ENCODE data around the gene DNM1L. TPM values are rescaled to one million over a fixed set of nuclear protein-coding genes. Genes with fewer than 3 reads are reported as not detected.

The DNM1L gene
- total and polyA plus RNA-seq, 9 of the 15 experiments (the other 6 are each of a cell fraction or from before 2014, with no cell fraction given), result 24.1 to 82.8 (median 61.5) TPM

DNA sequence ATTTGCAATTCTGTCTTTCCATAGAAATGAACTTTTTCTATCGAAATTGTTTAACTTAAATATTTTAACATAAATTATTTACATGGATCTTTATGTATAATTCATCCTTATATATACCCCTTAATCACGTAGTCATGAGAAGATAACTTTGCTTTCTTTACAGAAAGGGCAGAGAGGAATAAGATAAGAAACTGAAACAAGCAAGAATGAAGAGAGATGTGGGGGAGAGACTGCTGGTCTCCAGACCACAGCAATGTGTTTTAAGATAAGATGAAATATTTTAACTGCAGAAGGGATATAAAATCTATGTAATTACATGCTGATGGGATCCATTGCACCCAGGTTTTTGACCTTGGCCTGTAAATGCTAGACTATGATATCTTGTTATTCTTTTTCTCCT, 34.7 kb upstream of the DNM1L start (continued):
- TF ChIP-seq THRA (IDR thresholded peaks at IDR 0.05) (no peak), NR3C1 (CRISPR knock-in tag; IDR thresholded peaks at IDR 0.05) (no peak), SNRNP70 (optimal IDR thresholded peaks at IDR 0.05; ENCODE audit: low read depth, low read length) (no peak), BRCA1 (IDR thresholded peaks at IDR 0.05) (no peak), BRCA1 (CRISPR knock-in tag; IDR thresholded peaks at IDR 0.05) (no peak), GABPB1 (CRISPR knock-in tag; IDR thresholded peaks at IDR 0.05) (no peak), ZNF79 (CRISPR knock-in tag; IDR thresholded peaks at IDR 0.05; ENCODE audit: low read depth) (no peak), CC2D1A (IDR thresholded peaks at IDR 0.05) (no peak), ATF4 (CRISPR knock-in tag; IDR thresholded peaks at IDR 0.05) (0 out of 2 replicates have a peak, but pooled peaks have one; percentile 17), NR1H2 (CRISPR knock-in tag; IDR thresholded peaks at IDR 0.05) (no peak), TEAD4 (IDR thresholded peaks at IDR 0.05; ENCODE audit: low read length) (peak; percentile 93), TEAD4 (CRISPR knock-in tag; IDR thresholded peaks at IDR 0.05; ENCODE audit: borderline replicate concordance) (no peak), SMARCE1 (IDR thresholded peaks at IDR 0.05) (peak; percentile 85; the same call in 1 of the 2 replicates), DPF2 (IDR thresholded peaks at IDR 0.05) (peak; percentile 72; the same call in 1 of the 2 replicates), ZMIZ1 (IDR thresholded peaks at IDR 0.05; ENCODE audit: low read depth in 2 of 2, low read length in 2 of 2) (0 out of 4 replicates have a peak, but pooled peaks of 1 of the 2 experiments have one; percentile 36), ZBTB1 (CRISPR knock-in tag; IDR thresholded peaks at IDR 0.05; ENCODE audit: borderline replicate concordance, low read depth) (no peak), ZNF121 (CRISPR knock-in tag; conservative IDR thresholded peaks at IDR 0.05) (no peak), ZNF24 (IDR thresholded peaks at IDR 0.05) (no peak), POLR2AphosphoS5 (IDR thresholded peaks at IDR 0.05; ENCODE audit: control insufficient read depth, insufficient read depth, low read depth, low read length) (peak; percentile 29; the same call in 1 of the 2 replicates), STAT5A (IDR thresholded peaks at IDR 0.05; ENCODE audit: borderline replicate concordance, low read length) (peak; percentile 55; the same call in 1 of the 2 replicates)
- TF ChIP-seq, protein P1, sequence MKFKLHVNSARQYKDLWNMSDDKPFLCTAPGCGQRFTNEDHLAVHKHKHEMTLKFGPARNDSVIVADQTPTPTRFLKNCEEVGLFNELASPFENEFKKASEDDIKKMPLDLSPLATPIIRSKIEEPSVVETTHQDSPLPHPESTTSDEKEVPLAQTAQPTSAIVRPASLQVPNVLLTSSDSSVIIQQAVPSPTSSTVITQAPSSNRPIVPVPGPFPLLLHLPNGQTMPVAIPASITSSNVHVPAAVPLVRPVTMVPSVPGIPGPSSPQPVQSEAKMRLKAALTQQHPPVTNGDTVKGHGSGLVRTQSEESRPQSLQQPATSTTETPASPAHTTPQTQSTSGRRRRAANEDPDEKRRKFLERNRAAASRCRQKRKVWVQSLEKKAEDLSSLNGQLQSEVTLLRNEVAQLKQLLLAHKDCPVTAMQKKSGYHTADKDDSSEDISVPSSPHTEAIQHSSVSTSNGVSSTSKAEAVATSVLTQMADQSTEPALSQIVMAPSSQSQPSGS (CRISPR knock-in tag; IDR thresholded peaks at IDR 0.05), result no peak
- TF ChIP-seq, protein P2, sequence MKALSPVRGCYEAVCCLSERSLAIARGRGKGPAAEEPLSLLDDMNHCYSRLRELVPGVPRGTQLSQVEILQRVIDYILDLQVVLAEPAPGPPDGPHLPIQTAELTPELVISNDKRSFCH (CRISPR knock-in tag; IDR thresholded peaks at IDR 0.05), result no peak
- TF ChIP-seq, protein P2 (tag; IDR thresholded peaks at IDR 0.05), result 0 out of 2 replicates have a peak, but pooled peaks have one; percentile 30
